K562 (cell line): Measurements from ENCODE around the gene SBK1. TPM values are rescaled to one million over a fixed set of nuclear protein-coding genes. Genes with fewer than 3 reads are reported as not detected.

Source experiments
- ATAC-seq: fragments of 200-7000 bp; cut with Tn5 transposase; 3 replicates; pipeline ENCODE4 v1.9.1; 2020; ENCODE audit warnings: moderate library complexity
- BruUV-seq: library from RNA; stranded (reverse); fragments of 400-500 nt; replicated peaks from 2 replicates; lab custom pipeline; 2021; lab: Mats Ljungman, UMichigan
- CTCF ChIA-PET: fragments of 300-600 bp; formaldehyde crosslinking; extraction: SDS; loops from one replicate; lab custom pipeline; 2021; ENCODE audit warnings: low intra/inter-chr PET ratio; lab: Yijun Ruan, JAX
- POLR2A ChIA-PET: fragments of 300-600, 350-650 bp; sonication (Branson Sonifier 250); formaldehyde crosslinking; extraction: SDS; loops from one replicate; lab custom pipeline; 2021; ENCODE audit warnings: antibody characterized with exemption, inconsistent platforms; lab: Yijun Ruan, JAX
- DNase-seq, 4 experiments: peaks; one replicate each; pipeline versions ENCODE4 v3.0.0 to v3.0.0-alpha.2; 2011 to 2018; ENCODE audit warnings: low spot score in 3 of 4, mixed read lengths in 3 of 4; ENCODE audit errors: extremely low read depth in 1 of 4
- FAIRE-seq: peaks from 2 replicates; lab custom pipeline; 2011; peaks lifted over from hg19 to GRCh38; lab: Jason Lieb, UNC
- H2AFZ ChIP-seq: 2 replicates; pipeline ENCODE4 v1.6.0; 2011; ENCODE audit warnings: low read depth, low read length, control low read depth, inconsistent platforms
- H3K27ac ChIP-seq: fragments of 200-600 bp; 3 replicates; pipeline ENCODE4 v1.8.0; 2011; ENCODE audit warnings: low read depth, mild to moderate bottlenecking, control low read depth, inconsistent platforms, low read length, moderate library complexity, mixed read lengths; ENCODE audit errors: extremely low read depth
- H3K27me3 ChIP-seq, 2 experiments: fragments of 300-600 bp in 1 of 2; 2 replicates in 1 of 2; 3 replicates in 1 of 2; pipeline versions ENCODE4 v1.6.0 to v1.8.0; 2011; ENCODE audit warnings: inconsistent platforms in 2 of 2, low read length in 2 of 2, mild to moderate bottlenecking in 1 of 2, mixed read lengths in 1 of 2, moderate library complexity in 1 of 2; ENCODE audit not compliant: control insufficient read depth in 2 of 2, insufficient read depth in 2 of 2
- H3K36me3 ChIP-seq: fragments of 300-600 bp; 3 replicates; pipeline ENCODE4 v1.8.0; 2011; ENCODE audit warnings: mild to moderate bottlenecking, low read length, inconsistent platforms; ENCODE audit not compliant: control insufficient read depth, insufficient read depth
- H3K4me1 ChIP-seq, 2 experiments: fragments of 200-600 bp in 1 of 2; replicated peaks in 1 of 2; 2 replicates in 1 of 2; 3 replicates in 1 of 2; pipeline versions ENCODE4 v1.5.1 to v1.8.0; 2011; ENCODE audit warnings: inconsistent platforms in 2 of 2, low read length in 2 of 2, mild to moderate bottlenecking in 1 of 2, mixed read lengths in 1 of 2, moderate library complexity in 1 of 2; ENCODE audit not compliant: control insufficient read depth in 2 of 2, insufficient read depth in 2 of 2
- H3K4me2 ChIP-seq: 2 replicates; pipeline ENCODE4 v1.6.1; 2011; ENCODE audit warnings: low read length, control low read depth, inconsistent platforms, mixed read lengths; ENCODE audit not compliant: insufficient read depth
- H3K4me3 ChIP-seq: fragments of 200-600 bp; sonication (generic), shearing (Covaris generic); 2 replicates; pipeline ENCODE4 v1.5.1; 2016; ENCODE audit warnings: control low read depth, inconsistent platforms
- H3K79me2 ChIP-seq: fragments of 200-600 bp; 3 replicates; pipeline ENCODE4 v1.8.0; 2011; ENCODE audit warnings: low read length, inconsistent platforms; ENCODE audit not compliant: control insufficient read depth, insufficient read depth
- H3K9ac ChIP-seq, 2 experiments: 2 replicates each; pipeline versions ENCODE4 v1.6.0 to v1.6.1; 2011; ENCODE audit warnings: low read depth in 2 of 2, low read length in 2 of 2, control low read depth in 1 of 2, inconsistent platforms in 1 of 2, mild to moderate bottlenecking in 1 of 2, mixed read lengths in 1 of 2; ENCODE audit not compliant: insufficient read depth in 1 of 2
- H3K9me1 ChIP-seq: one replicate; pipeline ENCODE4 v1.6.0; 2011; ENCODE audit warnings: inconsistent platforms, mild to moderate bottlenecking, low read length, moderate library complexity; ENCODE audit not compliant: control insufficient read depth, insufficient read depth
- H3K9me3 ChIP-seq: replicated peaks from 2 replicates; pipeline ENCODE4 v1.5.1; 2011; ENCODE audit warnings: low read depth, low read length, inconsistent platforms; ENCODE audit not compliant: control insufficient read depth, insufficient read depth
- H4K20me1 ChIP-seq: replicated peaks from 2 replicates; pipeline ENCODE4 v1.6.1; 2011; ENCODE audit warnings: low read length, inconsistent platforms, mixed read lengths; ENCODE audit not compliant: control insufficient read depth, insufficient read depth
- BMI1 ChIP-seq: fragments of 150-350 bp; IDR thresholded peaks from 2 replicates; pipeline ENCODE4 v1.6.1; 2014; ENCODE audit warnings: low read length
- FUS ChIP-seq: fragments of 200-400 bp; formaldehyde crosslinking; optimal IDR thresholded peaks from 2 replicates; pipeline ENCODE3; 2017; ENCODE audit warnings: low read depth, low read length
- GABPA ChIP-seq: fragments of 200-800 bp; sonication (Bioruptor generic); conservative IDR thresholded peaks from 2 replicates; pipeline ENCODE4 v1.6.1; 2016; ENCODE audit warnings: low read depth, missing genetic modification characterization, missing compliant biosample characterization
- KAT2B ChIP-seq: IDR thresholded peaks from one replicate; pipeline ENCODE4 v1.6.1; 2012; ENCODE audit warnings: low read depth, mild to moderate bottlenecking, control low read depth, inconsistent platforms, low read length, moderate library complexity
- LEF1 ChIP-seq: fragments of 450-650 bp; IDR thresholded peaks from 2 replicates; pipeline ENCODE4 v1.6.1; 2016; ENCODE audit warnings: mild to moderate bottlenecking
- MAZ ChIP-seq, 2 experiments: fragments of 450-650 bp in 1 of 2; sonication (generic) in 1 of 2; formaldehyde crosslinking; IDR thresholded peaks in 1 of 2; conservative IDR thresholded peaks in 1 of 2; 2 replicates each; pipeline versions ENCODE4 v1.4.0 to v1.5.0; 2020; ENCODE audit warnings: mild to moderate bottlenecking in 1 of 2, missing genetic modification reagents in 1 of 2
- MEIS2 ChIP-seq: fragments of 450-650 bp; IDR thresholded peaks from 2 replicates; pipeline ENCODE4 v1.6.1; 2014; ENCODE audit warnings: mild to moderate bottlenecking; ENCODE audit not compliant: partially characterized antibody
- MYC ChIP-seq, 2 experiments: fragments of 250-450 bp in 1 of 2; sonication (Bioruptor Pico) in 1 of 2; IDR thresholded peaks; 2 replicates each; pipeline versions ENCODE4 v1.5.1 to v1.6.1; 2012 to 2021; ENCODE audit warnings: low read depth in 2 of 2, borderline replicate concordance in 1 of 2, improper control_type of control experiment in 1 of 2, low read length in 1 of 2, mild to moderate bottlenecking in 1 of 2, moderate library complexity in 1 of 2
- SRF ChIP-seq, 2 experiments: fragments of 250-450, 450-650 bp in 1 of 2; sonication (Bioruptor Pico) in 1 of 2; sonication (generic) in 1 of 2; formaldehyde crosslinking; IDR thresholded peaks; 2 replicates each; pipeline versions ENCODE4 v1.5.0 to v1.5.1; 2020 to 2022; ENCODE audit warnings: mild to moderate bottlenecking in 1 of 2, missing genetic modification reagents in 1 of 2
- STAG1 ChIP-seq: sonication (generic); formaldehyde crosslinking; IDR thresholded peaks from 2 replicates; pipeline ENCODE4 v1.5.0; 2020; ENCODE audit warnings: missing genetic modification reagents, borderline replicate concordance
- TAF1 ChIP-seq: IDR thresholded peaks from 2 replicates; pipeline ENCODE4 v1.6.1; 2011; ENCODE audit warnings: mild to moderate bottlenecking, low read length, moderate library complexity; ENCODE audit not compliant: insufficient read depth, control insufficient read depth, severe bottlenecking; ENCODE audit errors: extremely low read depth
- ZNF717 ChIP-seq: fragments of 250-450 bp; sonication (Bioruptor Pico); IDR thresholded peaks from 2 replicates; pipeline ENCODE4 v1.5.0; 2021
- ZNF785 ChIP-seq: fragments of 250-450 bp; sonication (Bioruptor Pico); IDR thresholded peaks from 2 replicates; pipeline ENCODE4 v1.4.0; 2020; ENCODE audit warnings: mild to moderate bottlenecking
- WGBS: fragments of 100-300 bp; shearing (Covaris generic); methylation state at CpG from one replicate; pipeline ENCODE4 v1.1.6; 2016; ENCODE audit warnings: low coverage, mixed read lengths; ENCODE audit not compliant: insufficient coverage; ENCODE audit errors: missing lambda C conversion rate; 5-methylcytosine and 5-hydroxymethylcytosine counted together
- in situ Hi-C: fragments of 300-500 bp; cut with MboI; formaldehyde crosslinking; loops from 4 replicates; pipeline ENCODE4 v1.15.0; 2018; ENCODE audit warnings: inconsistent platforms, mixed read lengths
- intact Hi-C: fragments of 100-400 bp; cut with micrococcal nuclease; formaldehyde crosslinking; loops from 2 replicates; pipeline ENCODE4 v1.14.2; 2022
- polyA plus RNA-seq, 8 experiments: library from polyadenylated mRNA; depleted of rRNA in 4 of 8; stranded (reverse) in 5 of 8; unstranded in 3 of 8; fragments of >200 nt; fragmentation: Nextera tagmentation in 2 of 8; fragmentation: Illumina TruSeq in 1 of 8; extraction: Ambion mirVana in 2 of 8; extraction: Trizol in 1 of 8; gene quantifications; 2 replicates each; pipeline versions ENCODE4 v1.2.1 to v1.2.3, GENCODE V29; 2011 to 2014; ENCODE audit warnings: inconsistent platforms in 1 of 8, missing spikeins in 1 of 8
- total RNA-seq, 7 experiments: library from RNA; depleted of rRNA in 6 of 7; stranded (reverse); fragments of >200 nt in 6 of 7; fragmentation: Illumina TruSeq in 2 of 7; extraction: Trizol in 2 of 7; gene quantifications; 2 replicates each; pipeline versions ENCODE4 v1.2.1 to v1.2.3, GENCODE V29; 2011 to 2021; ENCODE audit warnings: low replicate concordance in 1 of 7
- TF ChIP-seq, protein P1 (sequence below): fragments of 450-650 bp; formaldehyde crosslinking; IDR thresholded peaks from 2 replicates; pipeline ENCODE4 v1.4.0; 2020; ENCODE audit warnings: mild to moderate bottlenecking, moderate library complexity

SBK1 gene
- total and polyA plus RNA-seq, 9 of the 15 experiments (the other 6 are each of a cell fraction or from before 2014, with no cell fraction given) = 0.01 to 0.07 (median 0.03) TPM; not detected in 6

DNA sequence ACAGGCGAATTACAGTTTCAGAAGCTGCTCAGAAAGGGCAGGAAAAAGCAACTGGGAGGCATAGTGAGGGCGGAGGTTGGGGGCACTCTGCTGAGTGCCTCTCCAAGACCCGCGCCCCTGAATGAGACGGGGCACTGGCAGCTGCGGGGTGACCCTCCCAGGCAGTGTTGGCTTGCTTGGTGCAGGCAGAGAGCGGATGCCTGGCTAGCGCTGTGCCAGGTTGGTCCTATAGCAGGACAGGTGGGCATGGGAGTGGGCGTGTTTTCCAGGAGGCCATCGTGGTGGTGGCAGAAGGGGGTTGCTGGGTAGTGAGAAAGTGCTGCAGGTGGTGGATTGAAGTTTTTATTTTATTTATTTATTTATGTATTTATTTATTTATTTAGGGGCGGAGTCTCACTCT lies 16.0 kb upstream of the SBK1 start (continued):
- TF ChIP-seq FUS (no peak), KAT2B (no peak), ZNF785 (CRISPR knock-in tag) (no peak), ZNF717 (CRISPR knock-in tag) (no peak), GABPA (no peak), TAF1 (no peak), MEIS2 (no peak)

DNA sequence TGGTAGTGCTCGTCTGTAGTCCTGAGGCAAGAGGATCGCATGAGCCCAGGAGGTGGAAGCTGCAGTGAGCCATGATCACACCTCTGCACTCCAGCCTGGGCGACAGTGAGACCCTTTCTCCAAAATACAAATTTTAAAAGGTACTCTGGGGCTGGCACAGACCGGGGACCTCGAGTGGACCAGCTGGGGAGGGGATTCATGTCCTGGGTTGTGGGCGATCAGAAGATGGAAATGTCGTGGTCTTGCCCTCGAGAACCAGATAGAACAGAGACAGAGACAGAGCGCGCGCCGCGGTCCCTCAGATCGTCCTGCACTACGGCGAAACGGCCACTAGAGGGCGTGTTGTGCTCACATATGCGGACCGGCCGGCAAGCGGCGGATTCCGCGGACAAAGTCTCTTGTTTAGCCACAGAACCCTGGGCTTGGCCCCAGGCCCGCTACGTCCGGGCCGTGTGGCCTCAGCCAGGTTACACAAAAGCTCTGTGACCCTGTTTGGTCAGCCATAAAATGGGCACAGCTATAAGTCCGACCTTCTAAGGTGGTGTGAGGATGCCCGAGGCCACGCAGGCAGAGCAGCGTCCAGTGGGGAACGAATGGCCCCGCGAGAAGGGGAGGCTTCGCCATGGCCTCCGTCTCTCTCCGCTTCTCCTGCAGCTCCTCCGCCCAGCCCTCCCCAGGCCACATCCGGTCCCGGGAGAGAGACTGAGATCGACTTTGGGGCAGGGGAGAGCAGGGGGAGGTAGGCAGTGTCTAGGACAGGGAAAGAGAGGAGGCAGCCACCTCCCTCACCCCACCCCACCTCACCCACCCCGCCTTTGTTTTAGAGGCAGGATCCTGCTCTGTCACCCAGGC lies 14.6 kb upstream of the SBK1 start:
- BruUV-seq = no TSS peak
- no peaks in the 10 kb centered on the region for H3K79me2 ChIP-seq
- intact Hi-C loops = loop anchor here (2.0 to 10.0 kb wide), 2 partner anchors 39 to 247 kb away; no protein-coding TSS in a partner anchor
- no peaks in the 10 kb centered on the region; the same call in 1 of the 2 replicates for H3K9me3 ChIP-seq
- H3K4me2 ChIP-seq = peak overlapping the region; percentile 64
- peak overlapping the region in 1 of 2 experiments; percentile 86; a peak in 2 of 4 replicates for H3K9ac ChIP-seq
- ChIA-PET CTCF (interaction anchor here (0.6 to 3.3 kb wide), 5 partner anchors 38 to 338 kb away, joined by 3 to 38 read pairs (median 4); no protein-coding TSS in a partner anchor), POLR2A (interaction anchor here (1.2 kb wide), 1 partner anchor 24 kb away, joined by 3 read pairs; no protein-coding TSS in a partner anchor)
- H3K4me3 ChIP-seq = peak overlapping the region; percentile 11; the same call in 1 of the 2 replicates
- no peaks in the 10 kb centered on the region for H3K9me1 ChIP-seq
- H2AFZ ChIP-seq = peak overlapping the region; percentile 73
- FAIRE-seq = peak; percentile 97
- DNase-seq = peak; percentile 79 to 86 (median 82)
- H3K4me1 ChIP-seq = peaks cover 4 to 14% of the 10 kb centered on the region in 2 experiments; a peak in 2 of 5 replicates
- no peaks in the 10 kb centered on the region; the same call in 1 of the 2 replicates for H4K20me1 ChIP-seq
- peaks cover 21 to 54% of the 10 kb centered on the region in 2 experiments; a peak in 4 of 5 replicates for H3K27me3 ChIP-seq
- ATAC-seq = peak; percentile 96
- 1% methylated on average over 42 of the region's 44 CpGs for WGBS
- in situ Hi-C loops = no loop called here
- no peaks in the 10 kb centered on the region for H3K36me3 ChIP-seq
- H3K27ac ChIP-seq = no peak overlapping the region
- no peak for TF ChIP-seq SRF (CRISPR knock-in tag; IDR thresholded peaks at IDR 0.05)
- peak; percentile 93 for TF ChIP-seq STAG1 (CRISPR knock-in tag)
- TF ChIP-seq MYC (IDR thresholded peaks at IDR 0.05; ENCODE audit: low read depth, low read length) = 0 out of 2 replicates have a peak, but pooled peaks have one; percentile 45
- TF ChIP-seq MYC (CRISPR knock-in tag; IDR thresholded peaks at IDR 0.05; ENCODE audit: borderline replicate concordance, low read depth) = no peak
- peak; percentile 41 to 51; a peak in 2 of 4 replicates for TF ChIP-seq MAZ (CRISPR knock-in tag; conservative IDR thresholded peaks at IDR 0.05 in 1 of 2, IDR thresholded peaks at IDR 0.05 in 1 of 2)
- no peak for TF ChIP-seq BMI1
- TF ChIP-seq LEF1 = no peak
- TF ChIP-seq, protein P1, sequence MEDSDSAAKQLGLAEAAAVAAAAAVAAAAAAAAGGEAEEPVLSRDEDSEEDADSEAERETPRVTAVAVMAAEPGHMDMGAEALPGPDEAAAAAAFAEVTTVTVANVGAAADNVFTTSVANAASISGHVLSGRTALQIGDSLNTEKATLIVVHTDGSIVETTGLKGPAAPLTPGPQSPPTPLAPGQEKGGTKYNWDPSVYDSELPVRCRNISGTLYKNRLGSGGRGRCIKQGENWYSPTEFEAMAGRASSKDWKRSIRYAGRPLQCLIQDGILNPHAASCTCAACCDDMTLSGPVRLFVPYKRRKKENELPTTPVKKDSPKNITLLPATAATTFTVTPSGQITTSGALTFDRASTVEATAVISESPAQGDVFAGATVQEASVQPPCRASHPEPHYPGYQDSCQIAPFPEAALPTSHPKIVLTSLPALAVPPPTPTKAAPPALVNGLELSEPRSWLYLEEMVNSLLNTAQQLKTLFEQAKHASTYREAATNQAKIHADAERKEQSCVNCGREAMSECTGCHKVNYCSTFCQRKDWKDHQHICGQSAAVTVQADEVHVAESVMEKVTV = peak; percentile 90
